BE2C (cell line): ENCODE data around the gene LARP1.

Experiments
- DNase-seq: peaks from one replicate; pipeline ENCODE4 v3.0.0-alpha.2; 2020
- H3K27me3 ChIP-seq: fragments of 250-450 bp; sonication (Bioruptor Pico); 2 replicates; pipeline ENCODE4 v1.5.1; 2020; ENCODE audit warnings: mild to moderate bottlenecking
- H3K36me3 ChIP-seq: fragments of 250-450 bp; sonication (Bioruptor Pico); 2 replicates; pipeline ENCODE4 v1.5.1; 2020; ENCODE audit warnings: mild to moderate bottlenecking
- H3K4me1 ChIP-seq: fragments of 250-450 bp; sonication (Bioruptor Pico); 2 replicates; pipeline ENCODE4 v1.5.1; 2020
- H3K4me3 ChIP-seq: 2 replicates; pipeline ENCODE4 v1.5.1; 2011; ENCODE audit warnings: low read depth, low read length
- H3K9me3 ChIP-seq: fragments of 250-450 bp; sonication (Bioruptor Pico); 2 replicates; pipeline ENCODE4 v1.5.1; 2020
- CTCF ChIP-seq: IDR thresholded peaks from 2 replicates; pipeline ENCODE4 v1.5.1; 2012; ENCODE audit warnings: mild to moderate bottlenecking, low read depth, low read length

LARP1 gene

GRCh38 chr5:154773326-154773725, 18.1 kb downstream of the LARP1 start:
- TF ChIP-seq CTCF: no peak
- Histone ChIP-seq H3K4me1 (peaks cover 33% of the 10 kb centered on the region), H3K4me3 (no peak overlapping the region), H3K9me3 (no peaks in the 10 kb centered on the region), H3K36me3 (peaks cover 12% of the 10 kb centered on the region), H3K27me3 (no peaks in the 10 kb centered on the region)
- DNase-seq: no peak

GRCh38 chr5:154776167-154776566, 21.0 kb downstream of the LARP1 start:
- no peak for DNase-seq
- Histone ChIP-seq H3K27me3 (no peaks in the 10 kb centered on the region), H3K4me3 (no peak overlapping the region), H3K9me3 (no peaks in the 10 kb centered on the region), H3K4me1 (peaks cover 16% of the 10 kb centered on the region), H3K36me3 (peaks cover 24% of the 10 kb centered on the region)
- no peak for TF ChIP-seq CTCF

GRCh38 chr5:154778534-154778933, 23.4 kb downstream of the LARP1 start:
- no peaks in the 10 kb centered on the region for H3K27me3 ChIP-seq
- H3K4me1 ChIP-seq: peaks cover 17% of the 10 kb centered on the region
- H3K9me3 ChIP-seq: no peaks in the 10 kb centered on the region
- H3K4me3 ChIP-seq: no peak overlapping the region
- no peak for TF ChIP-seq CTCF
- DNase-seq: no peak
- peaks cover 17% of the 10 kb centered on the region for H3K36me3 ChIP-seq

- TF ChIP-seq CTCF: no peak
- Histone ChIP-seq H3K4me1 (peaks cover 17% of the 10 kb centered on the region), H3K9me3 (no peaks in the 10 kb centered on the region), H3K36me3 (peaks cover 18% of the 10 kb centered on the region), H3K27me3 (no peaks in the 10 kb centered on the region), H3K4me3 (no peak overlapping the region)
- DNase-seq: no peak
Observed at GRCh38 chr5:154779105-154779504, 23.9 kb downstream of the LARP1 start.

- Histone ChIP-seq H3K4me1 (peaks cover 17% of the 10 kb centered on the region), H3K36me3 (peaks cover 22% of the 10 kb centered on the region), H3K4me3 (no peak overlapping the region), H3K9me3 (no peaks in the 10 kb centered on the region), H3K27me3 (no peaks in the 10 kb centered on the region)
- no peak for DNase-seq
- no peak for TF ChIP-seq CTCF
Observed at GRCh38 chr5:154780128-154780527, 25.0 kb downstream of the LARP1 start.

GRCh38 chr5:154782326-154782725, 27.1 kb downstream of the LARP1 start:
- Histone ChIP-seq H3K4me1 (peaks cover 17% of the 10 kb centered on the region), H3K4me3 (no peak overlapping the region), H3K27me3 (no peaks in the 10 kb centered on the region), H3K9me3 (no peaks in the 10 kb centered on the region), H3K36me3 (peaks cover 17% of the 10 kb centered on the region)
- DNase-seq: no peak
- TF ChIP-seq CTCF: no peak
